Measurements from ENCODE around the gene OSBPL8. TPM values are rescaled to one million over a fixed set of nuclear protein-coding genes. Genes with fewer than 3 reads are reported as not detected.

OSBPL8 gene
- total RNA-seq, 2 donors from 2014 or later = 65.5 to 78.9 TPM

DNA sequence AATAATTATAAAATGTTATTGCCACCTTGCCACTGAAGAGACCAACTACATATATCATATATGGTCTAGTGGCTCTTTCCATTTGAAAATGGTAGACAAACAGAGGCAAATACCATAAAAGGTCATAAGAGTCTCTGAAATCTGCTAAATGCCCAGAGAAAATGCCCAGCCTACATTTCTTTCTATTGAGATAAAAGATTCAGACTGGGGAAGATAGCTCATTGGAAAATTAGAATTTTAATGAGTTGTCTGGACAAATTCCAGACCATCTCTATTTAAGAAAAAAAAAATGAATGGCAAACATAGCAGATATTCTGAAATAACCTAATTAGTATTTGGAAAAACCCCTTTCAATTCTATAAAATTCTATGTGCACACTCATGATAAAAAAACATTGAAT lies 131.5 kb downstream of the OSBPL8 start:
- Histone ChIP-seq H3K9me3 (peaks cover 19% of the 10 kb centered on the region), H3K36me3 (no peaks in the 10 kb centered on the region), H3K4me3 (no peak overlapping the region), H3K4me1 (ENCODE audit: control insufficient read depth in 1 of 2, low read depth in 2 of 2) (no peaks in the 10 kb centered on the region), H3K27me3 (replicated peaks; ENCODE audit: insufficient read depth) (no peaks in the 10 kb centered on the region), H3K27ac (no peak overlapping the region)
- DNase-seq (ENCODE audit: low spot score) = no peak
- TF ChIP-seq, protein P1, sequence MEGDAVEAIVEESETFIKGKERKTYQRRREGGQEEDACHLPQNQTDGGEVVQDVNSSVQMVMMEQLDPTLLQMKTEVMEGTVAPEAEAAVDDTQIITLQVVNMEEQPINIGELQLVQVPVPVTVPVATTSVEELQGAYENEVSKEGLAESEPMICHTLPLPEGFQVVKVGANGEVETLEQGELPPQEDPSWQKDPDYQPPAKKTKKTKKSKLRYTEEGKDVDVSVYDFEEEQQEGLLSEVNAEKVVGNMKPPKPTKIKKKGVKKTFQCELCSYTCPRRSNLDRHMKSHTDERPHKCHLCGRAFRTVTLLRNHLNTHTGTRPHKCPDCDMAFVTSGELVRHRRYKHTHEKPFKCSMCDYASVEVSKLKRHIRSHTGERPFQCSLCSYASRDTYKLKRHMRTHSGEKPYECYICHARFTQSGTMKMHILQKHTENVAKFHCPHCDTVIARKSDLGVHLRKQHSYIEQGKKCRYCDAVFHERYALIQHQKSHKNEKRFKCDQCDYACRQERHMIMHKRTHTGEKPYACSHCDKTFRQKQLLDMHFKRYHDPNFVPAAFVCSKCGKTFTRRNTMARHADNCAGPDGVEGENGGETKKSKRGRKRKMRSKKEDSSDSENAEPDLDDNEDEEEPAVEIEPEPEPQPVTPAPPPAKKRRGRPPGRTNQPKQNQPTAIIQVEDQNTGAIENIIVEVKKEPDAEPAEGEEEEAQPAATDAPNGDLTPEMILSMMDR (IDR thresholded peaks at IDR 0.05) = no peak
- no peak for ATAC-seq (ENCODE audit: insufficient number of reproducible peaks, low FRiP score, low read depth)

GRCh38 chr12:76426160-76426559 lies 133.4 kb downstream of the OSBPL8 start:
- Histone ChIP-seq H3K4me3 (no peak overlapping the region), H3K4me1 (ENCODE audit: control insufficient read depth in 1 of 2, low read depth in 2 of 2) (no peaks in the 10 kb centered on the region), H3K9me3 (peaks cover 13% of the 10 kb centered on the region), H3K27ac (no peak overlapping the region), H3K36me3 (no peaks in the 10 kb centered on the region), H3K27me3 (replicated peaks; ENCODE audit: insufficient read depth) (no peaks in the 10 kb centered on the region)
- TF ChIP-seq, protein P1 (IDR thresholded peaks at IDR 0.05) = no peak
- ATAC-seq (ENCODE audit: insufficient number of reproducible peaks, low FRiP score, low read depth) = no peak
- DNase-seq (ENCODE audit: low spot score) = no peak

DNA sequence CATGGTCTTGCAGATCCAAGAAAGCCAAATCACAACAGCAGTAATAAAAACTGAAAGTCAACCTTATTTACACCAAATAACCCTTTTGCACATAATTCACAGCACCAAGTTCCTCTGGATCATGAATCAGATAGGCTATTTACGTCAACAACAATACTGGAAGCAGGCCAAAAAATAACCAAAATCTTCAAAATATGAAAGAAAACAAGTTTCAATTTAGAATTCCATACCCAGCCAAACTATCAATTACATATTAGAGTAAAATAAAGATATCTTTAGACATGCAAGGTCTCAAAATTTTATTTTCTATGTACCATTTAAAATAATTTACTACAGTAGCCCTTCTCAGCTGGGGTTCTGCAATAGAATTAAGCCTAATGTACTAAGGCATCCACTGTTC lies 134.6 kb downstream of the OSBPL8 start:
- Histone ChIP-seq H3K27ac (no peak overlapping the region), H3K4me3 (no peak overlapping the region), H3K36me3 (no peaks in the 10 kb centered on the region), H3K4me1 (ENCODE audit: control insufficient read depth in 1 of 2, low read depth in 2 of 2) (no peaks in the 10 kb centered on the region), H3K27me3 (replicated peaks; ENCODE audit: insufficient read depth) (no peaks in the 10 kb centered on the region), H3K9me3 (peaks cover 13% of the 10 kb centered on the region)
- no peak for DNase-seq (ENCODE audit: low spot score)
- TF ChIP-seq, protein P1 (IDR thresholded peaks at IDR 0.05) = no peak
- no peak for ATAC-seq (ENCODE audit: insufficient number of reproducible peaks, low FRiP score, low read depth)

GRCh38 chr12:76422543-76423438 lies 136.8 kb downstream of the OSBPL8 start:
- no peak for ATAC-seq (ENCODE audit: insufficient number of reproducible peaks, low FRiP score, low read depth)
- peaks cover 13% of the 10 kb centered on the region for H3K9me3 ChIP-seq
- H3K36me3 ChIP-seq = no peaks in the 10 kb centered on the region
- no peaks in the 10 kb centered on the region for H3K27me3 ChIP-seq (replicated peaks; ENCODE audit: insufficient read depth)
- H3K27ac ChIP-seq = no peak overlapping the region
- DNase-seq (ENCODE audit: low spot score) = no peak
- H3K4me3 ChIP-seq = no peak overlapping the region
- TF ChIP-seq, protein P1 (IDR thresholded peaks at IDR 0.05) = no peak
- no peaks in the 10 kb centered on the region for H3K4me1 ChIP-seq (ENCODE audit: control insufficient read depth in 1 of 2, low read depth in 2 of 2)

DNA sequence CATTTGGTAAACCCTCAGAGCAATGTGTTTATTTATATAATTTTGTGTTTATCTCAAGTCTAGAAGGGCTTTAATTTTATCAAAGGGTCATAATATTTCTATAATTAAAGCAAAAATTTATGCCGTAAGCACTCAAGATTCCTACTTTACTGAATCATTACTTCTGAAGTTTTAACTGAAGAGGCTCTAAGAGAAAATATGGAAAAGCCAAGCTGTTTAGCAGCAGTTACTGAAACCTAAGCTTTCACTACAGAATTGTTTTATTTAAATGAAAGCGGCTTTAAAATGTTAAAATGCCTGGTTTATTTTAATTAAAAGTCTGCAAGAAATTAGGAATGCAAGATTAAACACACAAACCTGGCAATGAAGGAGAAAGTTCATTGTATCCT lies 137.4 kb downstream of the OSBPL8 start:
- Histone ChIP-seq H3K27ac (no peak overlapping the region), H3K36me3 (no peaks in the 10 kb centered on the region), H3K4me3 (no peak overlapping the region), H3K9me3 (peaks cover 13% of the 10 kb centered on the region), H3K27me3 (replicated peaks; ENCODE audit: insufficient read depth) (no peaks in the 10 kb centered on the region), H3K4me1 (ENCODE audit: control insufficient read depth in 1 of 2, low read depth in 2 of 2) (no peaks in the 10 kb centered on the region)
- TF ChIP-seq, protein P1 (IDR thresholded peaks at IDR 0.05) = no peak
- ATAC-seq (ENCODE audit: insufficient number of reproducible peaks, low FRiP score, low read depth) (no peak), DNase-seq (ENCODE audit: low spot score) (no peak)
